ENCODE results near the gene AKT1.

AKT1 gene

DNA sequence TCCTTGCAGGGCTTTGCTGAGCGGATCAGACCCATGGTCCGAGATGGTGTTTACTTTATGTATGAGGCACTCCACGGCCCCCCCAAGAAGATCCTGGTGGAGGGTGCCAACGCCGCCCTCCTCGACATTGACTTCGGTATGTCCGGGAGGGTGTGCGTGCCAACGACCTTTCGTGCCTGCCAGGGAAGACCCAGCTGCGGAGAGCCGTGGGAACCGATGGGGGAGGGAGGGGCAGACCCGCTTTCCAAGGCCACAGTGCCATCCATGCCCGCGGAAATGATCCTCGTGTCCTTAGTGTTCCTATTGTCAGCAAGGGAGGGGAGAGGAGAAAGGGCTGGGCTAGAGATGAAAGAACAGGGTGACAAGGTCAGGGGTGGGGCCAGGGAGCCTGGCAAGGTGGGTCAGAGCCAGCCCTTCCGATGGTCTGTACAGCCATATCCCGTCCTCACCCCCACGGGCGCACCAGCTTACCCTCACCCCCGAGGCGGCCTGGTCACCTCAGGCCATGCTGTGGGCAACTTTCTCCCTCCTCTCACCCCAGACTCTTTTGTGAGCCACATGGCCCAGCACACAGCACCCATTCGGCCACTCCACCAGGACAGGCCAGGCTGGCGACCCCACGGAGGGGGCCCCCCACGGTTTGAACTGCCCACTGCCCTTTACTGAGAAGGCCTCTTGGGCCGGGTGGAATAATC, 54.3 kb downstream of the AKT1 start:
- TF ChIP-seq EZH2phosphoT487 (IDR thresholded peaks at IDR 0.05; ENCODE audit: low read length): no peak
- TF ChIP-seq, protein P1, sequence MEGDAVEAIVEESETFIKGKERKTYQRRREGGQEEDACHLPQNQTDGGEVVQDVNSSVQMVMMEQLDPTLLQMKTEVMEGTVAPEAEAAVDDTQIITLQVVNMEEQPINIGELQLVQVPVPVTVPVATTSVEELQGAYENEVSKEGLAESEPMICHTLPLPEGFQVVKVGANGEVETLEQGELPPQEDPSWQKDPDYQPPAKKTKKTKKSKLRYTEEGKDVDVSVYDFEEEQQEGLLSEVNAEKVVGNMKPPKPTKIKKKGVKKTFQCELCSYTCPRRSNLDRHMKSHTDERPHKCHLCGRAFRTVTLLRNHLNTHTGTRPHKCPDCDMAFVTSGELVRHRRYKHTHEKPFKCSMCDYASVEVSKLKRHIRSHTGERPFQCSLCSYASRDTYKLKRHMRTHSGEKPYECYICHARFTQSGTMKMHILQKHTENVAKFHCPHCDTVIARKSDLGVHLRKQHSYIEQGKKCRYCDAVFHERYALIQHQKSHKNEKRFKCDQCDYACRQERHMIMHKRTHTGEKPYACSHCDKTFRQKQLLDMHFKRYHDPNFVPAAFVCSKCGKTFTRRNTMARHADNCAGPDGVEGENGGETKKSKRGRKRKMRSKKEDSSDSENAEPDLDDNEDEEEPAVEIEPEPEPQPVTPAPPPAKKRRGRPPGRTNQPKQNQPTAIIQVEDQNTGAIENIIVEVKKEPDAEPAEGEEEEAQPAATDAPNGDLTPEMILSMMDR (IDR thresholded peaks at IDR 0.05; ENCODE audit: low read length): no peak
- Histone ChIP-seq H3F3A (ENCODE audit: insufficient read depth, low read length) (no peaks in the 10 kb centered on the region), H3K9me2 (replicated peaks; ENCODE audit: insufficient read depth, low read length) (no peaks in the 10 kb centered on the region), H3K36me3 (replicated peaks; ENCODE audit: insufficient read depth, low read length) (no peaks in the 10 kb centered on the region), H3K4me2 (ENCODE audit: low read depth, low read length) (no peak overlapping the region), H3K4me1 (ENCODE audit: low read length) (no peaks in the 10 kb centered on the region), H3K9me3 (replicated peaks; ENCODE audit: insufficient read depth, low read length) (no peaks in the 10 kb centered on the region), H4K20me1 (ENCODE audit: insufficient read depth, low read length) (no peaks in the 10 kb centered on the region), H3K27me3 (replicated peaks; ENCODE audit: insufficient read depth, low read length) (peaks cover 58% of the 10 kb centered on the region), H3K9ac (ENCODE audit: low read length) (no peak overlapping the region), H3K4me3 (ENCODE audit: low read length) (no peak overlapping the region), H2AFZ (ENCODE audit: low read length) (no peak overlapping the region), H3K27ac (ENCODE audit: low read length) (no peak overlapping the region), H3K79me2 (ENCODE audit: low read length) (no peaks in the 10 kb centered on the region)
- no peak for DNase-seq

DNA sequence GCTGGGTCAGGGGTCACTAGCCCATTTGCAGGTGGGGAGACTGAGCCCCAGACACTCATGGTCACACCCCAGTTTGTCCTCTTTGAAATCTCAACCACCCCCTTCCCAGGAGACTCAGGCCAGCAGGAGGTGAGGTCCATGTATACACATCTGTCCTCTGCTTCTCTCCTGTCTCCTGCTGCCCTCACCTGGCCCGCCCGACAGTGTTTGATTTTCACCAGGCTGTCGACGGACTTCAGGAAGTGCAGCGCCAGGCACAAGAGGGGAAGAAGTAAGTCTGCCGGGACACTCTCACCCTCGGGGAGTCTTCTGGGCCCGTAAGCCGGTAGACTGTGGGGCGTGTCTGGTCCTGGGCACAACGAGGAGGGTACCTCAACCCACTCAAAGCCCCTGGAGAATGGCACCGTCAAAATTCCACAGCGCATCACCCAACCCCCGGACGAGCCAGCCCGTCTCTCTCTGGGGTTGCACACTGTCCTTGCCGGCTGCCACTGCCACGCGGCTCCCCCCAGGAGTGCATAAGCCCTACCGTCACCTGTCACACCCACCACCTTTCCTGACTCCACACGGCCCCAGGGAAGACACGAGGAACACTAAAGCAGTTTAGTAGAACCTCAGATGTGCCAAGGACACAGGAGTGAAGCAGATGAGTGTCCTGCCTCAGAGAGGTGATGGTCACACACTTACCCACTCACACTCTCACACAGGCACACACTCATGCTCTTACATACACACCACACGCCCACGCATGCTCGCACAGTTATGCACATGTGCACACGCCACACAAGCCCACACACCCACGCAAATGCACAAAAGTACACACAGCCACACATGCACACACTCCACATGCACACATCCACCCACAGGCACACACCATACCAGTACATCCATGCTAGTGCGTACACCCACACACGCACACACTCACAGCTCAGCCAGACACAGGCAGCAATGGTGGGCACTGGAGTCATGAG, 55.7 kb downstream of the AKT1 start:
- H3K36me3 ChIP-seq (replicated peaks; ENCODE audit: insufficient read depth, low read length): no peaks in the 10 kb centered on the region
- no peak overlapping the region for H3K9ac ChIP-seq (ENCODE audit: low read length)
- TF ChIP-seq, protein P1 (IDR thresholded peaks at IDR 0.05; ENCODE audit: low read length): no peak
- TF ChIP-seq EZH2phosphoT487 (IDR thresholded peaks at IDR 0.05; ENCODE audit: low read length): no peak
- TF ChIP-seq EZH2 (optimal IDR thresholded peaks at IDR 0.05; ENCODE audit: low read depth, low read length): no peak
- no peaks in the 10 kb centered on the region for H3K9me3 ChIP-seq (replicated peaks; ENCODE audit: insufficient read depth, low read length)
- no peaks in the 10 kb centered on the region for H3K79me2 ChIP-seq (ENCODE audit: low read length)
- H3K27me3 ChIP-seq (replicated peaks; ENCODE audit: insufficient read depth, low read length): peaks cover 62% of the 10 kb centered on the region
- no peak overlapping the region for H3K4me2 ChIP-seq (ENCODE audit: low read depth, low read length)
- no peak overlapping the region for H2AFZ ChIP-seq (ENCODE audit: low read length)
- DNase-seq: no peak
- no peaks in the 10 kb centered on the region for H3F3A ChIP-seq (ENCODE audit: insufficient read depth, low read length)
- no peaks in the 10 kb centered on the region for H3K4me1 ChIP-seq (ENCODE audit: low read length)
- no peaks in the 10 kb centered on the region for H3K9me2 ChIP-seq (replicated peaks; ENCODE audit: insufficient read depth, low read length)
- no peaks in the 10 kb centered on the region for H4K20me1 ChIP-seq (ENCODE audit: insufficient read depth, low read length)
- no peak overlapping the region for H3K4me3 ChIP-seq (ENCODE audit: low read length)
- no peak overlapping the region for H3K27ac ChIP-seq (ENCODE audit: low read length)

DNA sequence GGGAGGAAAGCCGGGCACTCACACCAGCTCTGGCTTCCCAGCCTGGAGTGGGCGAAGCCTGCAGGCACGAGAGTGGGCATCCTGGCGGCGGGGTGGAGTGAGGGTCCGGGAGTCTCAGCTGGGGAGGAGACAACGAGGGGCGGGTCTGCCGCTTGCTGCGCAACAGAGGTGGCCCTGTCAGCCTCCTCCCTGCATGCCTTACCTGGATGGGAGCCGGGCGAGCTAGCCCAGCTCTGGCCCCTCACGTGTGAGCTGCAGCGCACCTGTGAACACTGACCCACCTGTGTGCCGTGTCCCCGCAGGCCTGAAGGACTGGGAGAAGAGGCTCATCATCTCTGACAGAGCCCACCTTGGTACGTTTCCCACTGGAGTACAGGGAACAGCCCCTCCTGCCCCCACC, 56.5 kb downstream of the AKT1 start:
- Histone ChIP-seq H3K79me2 (ENCODE audit: low read length) (no peaks in the 10 kb centered on the region), H2AFZ (ENCODE audit: low read length) (no peak overlapping the region), H3K4me1 (ENCODE audit: low read length) (no peaks in the 10 kb centered on the region), H3K4me3 (ENCODE audit: low read length) (no peak overlapping the region), H3K27ac (ENCODE audit: low read length) (no peak overlapping the region), H4K20me1 (ENCODE audit: insufficient read depth, low read length) (no peaks in the 10 kb centered on the region), H3K9me2 (replicated peaks; ENCODE audit: insufficient read depth, low read length) (no peaks in the 10 kb centered on the region), H3K9me3 (replicated peaks; ENCODE audit: insufficient read depth, low read length) (no peaks in the 10 kb centered on the region), H3F3A (ENCODE audit: insufficient read depth, low read length) (no peaks in the 10 kb centered on the region), H3K4me2 (ENCODE audit: low read depth, low read length) (no peak overlapping the region), H3K9ac (ENCODE audit: low read length) (no peak overlapping the region), H3K27me3 (replicated peaks; ENCODE audit: insufficient read depth, low read length) (peaks cover 62% of the 10 kb centered on the region), H3K36me3 (replicated peaks; ENCODE audit: insufficient read depth, low read length) (no peaks in the 10 kb centered on the region)
- DNase-seq: no peak
- TF ChIP-seq, protein P1 (IDR thresholded peaks at IDR 0.05; ENCODE audit: low read length): no peak
- TF ChIP-seq EZH2 (optimal IDR thresholded peaks at IDR 0.05; ENCODE audit: low read depth, low read length): no peak
- no peak for TF ChIP-seq EZH2phosphoT487 (IDR thresholded peaks at IDR 0.05; ENCODE audit: low read length)
